ENCODE data around the gene DNM2.
A peak's percentile ranks its signal among the peaks of the same experiment; 100 is the strongest.

The DNM2 gene

DNA sequence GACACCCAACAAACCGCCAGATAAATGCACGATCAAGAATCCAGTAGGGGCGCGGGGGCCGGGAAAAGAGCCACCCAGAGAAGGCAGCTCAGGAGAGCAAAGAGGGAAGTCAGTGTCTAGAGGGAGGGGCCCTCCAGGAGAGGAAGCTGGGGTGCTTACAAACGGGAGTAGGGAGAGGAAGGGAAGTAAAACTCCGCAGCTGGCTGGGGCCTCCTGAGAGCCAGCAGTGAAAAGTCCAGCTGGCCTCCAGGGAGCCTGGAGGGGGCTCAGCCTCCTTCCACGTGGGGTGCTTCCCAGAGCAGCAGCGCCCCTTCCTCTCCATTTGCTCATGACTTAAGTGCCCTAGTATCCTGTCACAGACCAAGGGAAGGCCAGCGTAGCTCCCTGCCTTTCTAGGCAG is 66.4 kb downstream of the DNM2 start:
- DNase-seq = peak; percentile 76

DNA sequence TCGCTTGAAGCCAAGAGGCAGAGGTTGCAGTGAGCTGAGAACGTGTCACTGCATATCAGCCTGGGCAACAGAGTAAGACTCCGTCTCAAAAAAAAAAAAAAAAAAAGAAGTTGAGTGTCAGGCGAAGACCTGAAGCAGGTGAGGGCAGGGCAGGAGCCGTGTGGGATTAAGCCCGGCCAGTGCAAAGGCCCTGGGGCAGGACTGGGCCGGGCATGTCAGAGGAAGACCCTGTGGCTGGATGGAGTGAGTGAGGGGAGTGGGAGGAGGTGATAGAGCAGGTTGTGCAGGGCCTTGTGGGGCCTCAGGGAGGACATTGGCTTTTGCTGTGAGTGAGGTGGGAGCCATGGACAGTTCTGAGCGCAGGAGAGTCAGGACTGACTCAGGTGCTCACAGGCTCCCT is 70.3 kb downstream of the DNM2 start:
- DNase-seq = no peak

DNA sequence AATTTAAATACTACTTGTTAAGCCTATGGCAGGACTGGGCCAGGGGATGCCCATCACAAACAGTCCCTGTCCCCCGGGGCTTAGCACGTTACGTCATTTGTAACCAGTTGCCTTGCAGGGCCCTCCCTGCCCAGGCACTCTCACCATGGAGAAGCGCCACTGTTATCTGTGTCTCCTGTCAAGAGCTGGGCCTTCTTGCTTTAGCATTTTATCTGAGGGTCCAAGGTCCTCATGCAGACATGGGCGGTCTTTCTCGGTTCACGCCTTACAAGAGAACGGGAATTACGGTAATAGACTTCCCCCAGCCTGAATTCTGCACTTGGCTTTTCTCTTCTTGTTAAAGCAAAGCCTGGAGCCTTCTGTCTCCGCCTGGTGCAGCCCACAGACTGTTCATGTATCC is 72.0 kb downstream of the DNM2 start:
- DNase-seq = no peak

DNA sequence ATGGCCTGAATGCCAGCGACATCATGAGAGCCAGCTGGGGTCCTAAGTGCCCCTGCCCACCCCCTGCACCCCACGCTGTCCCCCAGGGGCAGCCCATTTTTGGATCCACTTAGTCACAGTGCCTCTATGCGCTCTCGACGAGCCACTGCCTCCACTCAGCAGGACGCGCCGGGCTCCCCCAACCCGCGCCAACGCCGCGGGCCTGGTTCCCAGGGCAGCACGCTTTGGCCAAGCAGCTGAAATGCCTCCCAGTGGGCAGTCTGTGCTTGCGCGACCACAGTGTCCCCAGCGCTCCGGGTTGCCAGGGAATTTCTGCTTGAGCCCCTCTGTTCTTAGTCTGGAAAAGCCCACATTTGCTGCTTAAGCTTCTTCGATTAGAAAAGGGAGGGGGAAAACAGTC is 78.8 kb downstream of the DNM2 start:
- DNase-seq = no peak

DNA sequence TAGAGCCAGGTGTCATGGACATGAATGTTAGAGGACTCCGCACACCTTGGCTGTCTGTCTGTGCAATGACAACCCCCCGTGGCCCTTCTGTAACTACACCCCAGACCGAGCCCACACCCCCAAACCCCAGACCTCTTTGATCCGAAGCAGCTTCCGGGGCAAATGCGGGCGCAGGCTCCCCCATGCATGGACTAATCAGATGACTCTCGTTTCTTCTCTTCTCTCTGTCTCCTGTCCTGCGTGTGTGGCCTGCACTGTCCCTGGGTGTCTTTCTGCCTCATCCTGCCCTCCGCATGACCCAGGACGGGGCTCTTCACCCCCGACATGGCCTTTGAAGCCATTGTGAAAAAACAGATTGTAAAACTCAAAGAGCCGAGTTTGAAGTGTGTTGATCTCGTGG is 79.2 kb downstream of the DNM2 start:
- no peak for DNase-seq

DNA sequence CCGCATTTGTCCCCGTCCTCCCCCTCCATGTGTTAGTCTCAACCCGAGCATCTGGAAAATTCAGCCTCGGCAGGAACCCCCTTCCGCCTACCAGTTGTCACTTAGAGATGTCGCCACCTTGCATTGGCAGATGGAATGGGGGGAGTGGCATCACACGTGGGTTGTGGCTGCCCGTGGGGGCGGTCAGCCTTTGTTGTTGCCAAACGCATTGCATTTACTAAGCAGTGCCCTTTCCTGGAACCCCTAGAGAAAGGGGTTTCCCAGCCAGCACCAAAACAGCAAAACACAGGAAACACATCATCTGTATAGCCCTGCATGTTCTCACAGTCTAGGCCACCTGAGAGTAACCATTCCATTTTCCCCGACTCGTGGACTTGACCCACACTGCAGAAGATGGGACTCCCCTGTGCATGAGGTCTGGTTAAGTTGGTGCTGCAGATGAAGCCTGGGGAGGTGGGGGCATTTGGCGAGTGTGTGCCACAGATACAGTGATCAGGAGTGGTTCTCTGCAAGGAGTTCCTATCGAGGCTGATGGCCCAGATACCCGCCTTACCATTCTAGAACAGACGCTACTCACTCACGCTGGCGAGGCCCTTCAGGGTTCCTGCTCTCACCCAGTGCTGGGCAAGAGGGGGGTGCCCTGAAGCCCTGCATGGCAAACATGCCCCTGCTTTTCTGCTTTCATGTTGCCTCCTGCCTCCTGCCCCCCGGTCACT is 79.8 kb downstream of the DNM2 start:
- DNase-seq = no peak

DNA sequence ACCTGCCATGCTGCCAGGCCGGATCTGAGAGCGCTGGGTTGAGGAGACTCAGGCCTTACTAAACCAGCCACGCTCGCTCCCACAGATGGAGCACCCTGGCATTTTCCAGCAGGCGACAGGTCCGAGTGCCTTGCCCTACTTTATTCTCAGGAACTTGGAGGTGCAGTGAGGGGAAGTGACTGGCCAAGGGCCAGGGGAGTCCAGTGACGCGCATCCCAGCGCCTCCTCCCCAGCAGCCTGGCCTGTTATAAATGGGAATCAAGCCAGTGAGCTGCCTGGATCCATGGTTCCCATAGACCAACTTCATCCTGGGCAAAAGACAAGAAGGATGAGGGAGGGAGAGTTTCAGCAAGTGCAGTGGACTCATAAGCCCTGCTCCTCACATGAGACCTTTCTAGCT is 82.6 kb downstream of the DNM2 start:
- DNase-seq = no peak

DNA sequence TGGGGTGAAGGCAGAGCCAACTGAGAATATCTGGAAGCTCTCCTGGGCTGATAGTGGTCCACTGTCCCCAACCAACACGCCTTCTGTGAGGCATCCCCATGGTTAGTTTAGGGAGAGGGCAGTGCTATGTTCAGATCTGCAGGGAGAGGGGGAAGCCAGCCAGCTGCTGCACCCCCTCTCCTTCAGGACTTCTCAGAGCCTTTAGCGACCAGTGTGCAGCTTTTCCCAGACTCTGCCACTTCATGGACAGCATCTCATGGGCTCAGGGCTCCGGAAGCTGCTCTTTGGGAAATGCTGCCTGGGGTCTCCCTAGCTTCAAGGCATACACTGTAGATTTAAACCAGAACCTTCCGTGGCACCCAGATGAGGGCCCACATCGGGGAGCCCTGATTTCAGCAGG is 84.6 kb downstream of the DNM2 start:
- DNase-seq = no peak

DNA sequence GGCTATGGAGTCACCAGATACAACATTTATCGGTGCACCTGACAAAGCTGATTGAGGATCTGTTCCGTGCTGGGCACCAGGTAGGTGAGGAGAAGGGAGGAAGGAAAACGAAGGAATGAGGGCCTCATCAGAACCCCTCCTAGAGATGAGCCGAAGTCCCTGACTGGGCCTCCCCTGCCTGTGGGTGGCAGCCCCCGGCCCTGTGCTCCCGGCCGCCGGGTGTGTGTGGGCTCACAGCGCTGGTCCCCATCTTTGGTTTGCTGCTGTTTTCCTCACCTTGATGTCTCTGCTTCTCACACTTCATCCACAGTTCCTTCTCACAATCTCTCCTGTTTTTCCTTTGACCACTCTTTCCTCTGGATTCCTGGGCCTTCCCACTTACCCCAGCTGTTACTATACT is 85.4 kb downstream of the DNM2 start:
- no peak for DNase-seq

DNA sequence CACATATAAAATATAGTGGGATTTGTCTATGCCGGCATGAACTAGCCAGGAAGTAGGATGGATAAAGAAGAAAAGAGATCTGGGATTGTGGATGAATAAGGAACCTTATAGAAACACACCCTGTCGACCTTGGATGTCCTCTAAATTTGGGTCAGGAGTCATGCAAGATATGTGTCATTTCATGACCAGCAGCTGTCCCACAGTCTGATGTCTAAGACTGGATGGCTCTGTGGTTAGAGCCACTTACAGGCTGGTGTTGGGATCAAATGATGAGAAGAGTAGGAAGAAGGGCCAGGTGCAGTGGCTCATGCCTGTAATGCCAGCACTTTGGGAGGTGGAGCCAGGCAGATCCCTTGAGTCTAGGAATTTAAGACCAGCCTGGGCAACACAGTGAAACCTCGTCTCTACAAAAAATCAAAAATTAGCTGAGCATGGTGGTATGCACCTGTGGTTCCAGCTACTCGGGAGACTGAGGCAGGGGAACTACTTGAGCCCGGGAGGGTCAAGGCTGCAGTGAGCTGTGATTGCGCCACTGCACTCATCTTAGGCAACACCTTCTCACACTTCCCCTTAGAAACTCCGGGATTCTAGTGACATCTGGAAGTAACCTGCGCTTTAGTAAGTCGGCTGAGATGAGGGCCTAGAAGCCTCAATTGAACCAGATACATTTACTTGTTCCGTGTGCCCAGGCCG is 87.3 kb downstream of the DNM2 start:
- peak; percentile 50 for DNase-seq

DNA sequence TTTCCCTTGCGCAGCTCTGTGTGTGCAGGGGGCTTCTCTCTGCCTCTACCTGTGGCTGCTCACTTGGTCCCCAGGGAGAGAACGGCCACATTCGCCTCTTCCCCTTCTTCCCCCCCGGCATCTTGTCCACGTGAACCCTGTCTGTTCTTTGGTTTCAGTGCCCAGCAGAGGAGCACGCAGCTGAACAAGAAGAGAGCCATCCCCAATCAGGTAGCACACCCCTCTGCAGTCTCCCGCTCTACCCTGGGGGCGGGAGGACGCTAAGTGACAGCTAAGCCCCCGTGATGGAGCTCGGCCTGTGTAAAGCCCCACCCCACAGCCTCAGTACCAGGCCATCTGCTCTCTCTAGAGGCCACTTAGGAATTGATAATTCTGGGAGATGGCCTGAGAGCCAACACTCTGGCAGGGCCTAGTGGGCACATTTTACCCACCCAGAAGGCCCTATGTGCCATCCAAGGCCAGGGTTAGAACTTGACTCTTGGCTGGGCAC is 87.9 kb downstream of the DNM2 start:
- DNase-seq = no peak

DNA sequence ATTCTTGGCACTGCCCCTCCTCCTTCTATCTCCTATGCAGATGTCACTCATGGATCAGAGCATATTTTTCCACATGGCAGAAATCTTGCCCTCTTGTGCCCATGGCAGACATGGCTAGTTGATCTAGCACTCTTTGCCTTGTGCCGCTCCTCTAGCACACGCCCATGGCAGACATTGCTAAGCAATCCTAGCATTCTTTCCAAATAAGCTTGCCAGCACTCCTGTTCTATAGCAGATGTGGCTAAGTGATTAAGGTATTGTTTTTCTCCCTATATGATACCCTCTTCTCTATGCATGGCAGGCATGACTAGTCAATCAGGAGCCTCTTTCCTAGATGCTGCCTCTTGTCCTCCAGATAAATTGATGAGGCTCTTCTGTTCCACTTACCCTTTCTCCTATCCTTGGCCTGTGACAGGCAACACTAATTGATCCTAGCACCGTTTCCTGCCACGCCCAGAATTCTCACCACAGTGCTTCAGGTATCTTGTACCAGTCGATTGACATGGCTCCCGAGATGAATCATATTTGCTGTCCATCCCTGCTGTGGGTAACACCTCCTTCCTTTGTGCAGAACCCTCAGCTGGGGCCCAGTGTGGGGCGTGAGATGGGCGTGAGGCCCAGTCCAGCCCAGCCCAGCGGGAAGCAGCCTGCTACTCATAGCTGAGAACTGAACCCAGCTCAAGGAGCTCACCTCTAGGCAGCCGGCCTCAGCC is 91.2 kb downstream of the DNM2 start:
- no peak for DNase-seq

DNA sequence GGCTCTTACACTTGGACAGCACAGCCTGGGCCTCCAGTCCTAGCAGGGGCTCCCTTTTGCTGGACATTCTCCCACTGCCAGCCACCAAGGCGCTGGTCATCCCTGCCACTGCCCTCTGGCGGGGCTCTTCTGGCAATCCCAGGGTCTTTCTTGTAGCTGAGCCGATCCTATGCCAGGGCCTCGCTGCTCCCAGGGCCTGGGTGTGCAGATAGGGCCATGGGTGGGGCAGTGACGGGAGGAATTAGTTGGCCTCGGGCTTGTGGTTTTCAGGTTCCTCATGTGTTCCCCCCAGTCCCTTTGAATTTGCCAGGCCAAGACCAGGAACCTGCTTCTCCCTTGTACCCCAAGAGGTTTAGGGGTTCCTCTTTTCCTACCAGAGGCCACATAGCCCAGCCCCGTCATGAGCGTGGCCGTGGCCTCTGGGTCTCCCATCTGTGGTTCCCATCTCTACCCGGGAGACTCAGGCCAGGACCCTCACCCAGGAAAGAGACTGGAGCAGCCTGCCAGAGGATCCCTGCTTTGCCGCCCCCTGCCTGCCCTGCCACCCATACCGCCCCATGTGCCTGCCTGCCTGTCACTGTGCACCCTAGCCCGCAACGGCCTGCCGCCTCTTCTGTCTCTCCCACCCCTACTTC is 91.9 kb downstream of the DNM2 start:
- DNase-seq = peak; percentile 1

DNA sequence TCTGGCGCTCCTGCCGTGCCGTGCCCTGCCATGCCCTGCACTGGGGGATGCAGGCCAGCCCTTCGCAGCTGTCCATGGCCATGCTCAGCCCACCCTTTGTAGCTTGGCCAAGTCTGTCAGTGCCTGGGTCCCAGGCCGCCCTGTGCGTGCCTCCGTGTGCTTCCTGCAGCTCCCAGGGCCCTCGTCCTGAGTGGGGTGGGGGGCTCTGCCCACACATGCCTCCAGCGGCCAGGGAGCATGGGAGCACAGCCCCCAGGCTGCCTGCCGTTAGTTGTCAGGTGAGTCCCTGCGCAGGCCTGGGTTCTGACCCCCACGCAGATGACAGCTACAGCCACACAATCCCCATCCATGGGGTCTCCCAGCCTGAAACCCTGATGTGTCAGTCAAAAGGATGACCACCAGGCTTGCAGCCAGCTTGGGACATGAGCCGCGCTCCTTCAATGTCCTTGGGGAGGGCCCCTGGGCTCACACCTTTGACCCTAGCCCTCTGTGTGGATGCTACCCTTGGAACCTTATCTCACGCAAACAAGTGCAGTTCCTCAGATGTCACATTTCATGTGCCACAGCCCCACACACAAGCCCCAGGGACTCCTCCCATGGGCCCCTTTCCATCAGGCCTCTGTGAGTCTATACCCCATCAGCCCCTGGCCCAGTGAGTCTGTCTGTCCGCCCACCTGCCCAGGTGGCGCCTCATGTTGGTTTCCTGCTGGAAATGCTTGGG is 93.7 kb downstream of the DNM2 start:
- DNase-seq = no peak

DNA sequence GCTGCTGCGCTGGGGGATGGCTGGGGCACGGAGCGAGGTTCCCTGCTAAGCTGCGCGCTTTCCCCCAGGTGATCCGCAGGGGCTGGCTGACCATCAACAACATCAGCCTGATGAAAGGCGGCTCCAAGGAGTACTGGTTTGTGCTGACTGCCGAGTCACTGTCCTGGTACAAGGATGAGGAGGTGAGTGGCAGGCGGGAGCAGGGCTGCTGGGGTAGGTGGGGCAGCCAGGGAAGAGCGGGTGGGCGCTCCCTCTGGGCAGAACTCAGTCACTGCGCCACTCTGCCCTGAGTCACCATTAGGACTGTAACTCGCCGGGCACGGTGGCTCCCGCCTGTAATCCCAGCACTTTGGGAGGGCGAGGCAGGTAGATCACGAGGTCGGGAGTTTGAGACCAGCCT is 94.3 kb downstream of the DNM2 start:
- no peak for DNase-seq

DNA sequence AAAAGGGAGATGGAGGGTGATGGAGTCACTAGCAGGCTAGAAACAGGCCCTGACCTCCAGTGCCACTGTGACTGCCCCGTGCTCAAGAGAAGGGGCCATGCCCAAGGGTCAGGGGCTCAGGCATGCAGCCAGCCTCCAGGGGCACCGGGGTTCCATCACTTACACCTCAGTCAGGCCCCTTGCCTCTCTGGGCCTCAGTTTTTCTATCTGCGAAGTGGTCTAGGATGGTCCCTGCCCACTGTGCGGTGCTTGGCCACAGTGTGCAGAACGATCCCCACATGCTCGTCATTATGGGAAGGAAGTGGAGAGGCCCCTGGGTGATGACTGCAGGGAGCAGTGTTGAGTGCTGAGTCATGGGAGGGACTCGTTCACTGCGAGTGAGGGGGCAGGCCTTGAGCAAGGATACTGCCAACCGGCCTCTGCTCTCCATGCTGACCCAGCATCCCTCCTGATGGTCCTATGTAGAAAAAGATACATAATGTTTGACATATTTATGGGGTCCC is 95.1 kb downstream of the DNM2 start:
- peak; percentile 88 for DNase-seq

DNA sequence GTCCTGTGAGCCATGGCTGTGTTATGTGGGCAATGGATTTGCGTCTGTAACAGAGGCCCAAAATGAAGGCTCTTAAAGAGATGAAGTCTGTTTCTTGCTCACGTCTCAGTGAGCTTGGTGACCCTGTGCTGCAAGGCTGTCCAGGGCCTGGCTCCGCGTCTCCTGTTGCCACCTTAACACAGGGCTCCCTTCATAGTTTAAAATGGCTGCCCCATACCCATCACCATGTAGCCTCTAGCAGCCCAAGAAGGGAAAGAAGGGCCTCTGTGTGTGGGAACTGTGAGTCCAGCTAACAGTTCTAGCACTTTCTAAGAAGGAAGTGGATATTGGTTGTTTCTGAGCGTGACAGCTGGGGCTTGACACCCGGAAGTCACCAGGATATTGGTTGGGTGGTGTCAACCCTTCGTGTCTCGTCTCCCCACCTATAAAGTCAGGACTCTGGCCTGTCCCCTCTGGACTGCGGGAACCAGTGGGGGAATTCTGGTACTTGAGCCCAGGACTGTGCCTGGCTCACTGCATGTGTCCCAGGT is 97.2 kb downstream of the DNM2 start:
- no peak for DNase-seq

DNA sequence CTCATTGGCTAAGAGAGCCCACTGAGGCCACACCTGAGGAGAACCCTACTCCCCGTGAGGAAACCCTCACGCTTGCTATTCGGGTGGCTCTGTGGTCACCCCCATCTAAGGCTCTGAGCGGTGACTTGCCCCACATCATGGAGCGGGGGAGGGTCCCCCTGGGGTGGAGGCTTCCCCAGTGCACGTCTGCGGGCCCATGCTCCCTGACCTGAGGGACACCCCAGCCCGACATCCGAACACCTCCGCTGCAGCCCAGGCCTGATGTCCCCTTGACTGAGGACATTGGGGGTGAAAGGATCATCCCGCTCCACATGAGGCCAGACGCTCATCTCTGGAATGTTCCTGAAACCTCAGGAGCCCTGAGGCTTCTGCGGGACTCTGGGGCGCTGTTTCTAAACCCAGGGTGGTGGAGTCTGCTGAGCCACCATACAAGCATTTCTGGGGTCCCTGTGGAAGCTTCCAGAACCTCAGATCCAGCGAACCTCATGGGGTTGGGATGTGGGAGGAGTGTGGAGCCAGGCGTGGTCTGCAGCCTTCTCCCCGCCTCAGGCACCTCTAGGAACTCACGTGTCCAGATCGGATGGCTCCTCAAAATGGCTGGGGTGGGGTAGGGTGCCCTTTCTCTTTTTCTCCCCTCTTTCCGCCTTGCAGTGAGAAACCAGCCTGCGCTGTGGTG is 98.2 kb downstream of the DNM2 start:
- no peak for DNase-seq

DNA sequence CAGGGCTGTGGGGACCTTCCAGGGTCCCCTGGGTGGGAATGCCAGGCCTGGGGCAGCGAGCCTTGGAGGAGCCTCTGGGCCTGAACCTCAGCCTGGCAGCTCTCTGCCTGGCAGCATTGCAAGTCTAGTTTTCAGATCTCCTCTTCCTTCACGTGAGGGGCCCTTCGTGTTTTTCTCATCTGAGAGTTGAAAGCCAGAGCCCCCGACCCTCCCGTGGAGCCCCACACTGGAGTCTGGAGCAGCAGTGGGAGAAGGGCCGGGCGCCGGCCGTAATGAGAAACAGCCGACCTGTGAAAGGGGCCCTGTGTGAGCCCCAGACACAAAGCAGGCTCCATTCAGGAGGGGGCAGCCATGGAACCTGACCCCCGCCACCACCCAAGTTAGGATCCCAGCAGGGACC is 98.8 kb downstream of the DNM2 start:
- no peak for DNase-seq

DNA sequence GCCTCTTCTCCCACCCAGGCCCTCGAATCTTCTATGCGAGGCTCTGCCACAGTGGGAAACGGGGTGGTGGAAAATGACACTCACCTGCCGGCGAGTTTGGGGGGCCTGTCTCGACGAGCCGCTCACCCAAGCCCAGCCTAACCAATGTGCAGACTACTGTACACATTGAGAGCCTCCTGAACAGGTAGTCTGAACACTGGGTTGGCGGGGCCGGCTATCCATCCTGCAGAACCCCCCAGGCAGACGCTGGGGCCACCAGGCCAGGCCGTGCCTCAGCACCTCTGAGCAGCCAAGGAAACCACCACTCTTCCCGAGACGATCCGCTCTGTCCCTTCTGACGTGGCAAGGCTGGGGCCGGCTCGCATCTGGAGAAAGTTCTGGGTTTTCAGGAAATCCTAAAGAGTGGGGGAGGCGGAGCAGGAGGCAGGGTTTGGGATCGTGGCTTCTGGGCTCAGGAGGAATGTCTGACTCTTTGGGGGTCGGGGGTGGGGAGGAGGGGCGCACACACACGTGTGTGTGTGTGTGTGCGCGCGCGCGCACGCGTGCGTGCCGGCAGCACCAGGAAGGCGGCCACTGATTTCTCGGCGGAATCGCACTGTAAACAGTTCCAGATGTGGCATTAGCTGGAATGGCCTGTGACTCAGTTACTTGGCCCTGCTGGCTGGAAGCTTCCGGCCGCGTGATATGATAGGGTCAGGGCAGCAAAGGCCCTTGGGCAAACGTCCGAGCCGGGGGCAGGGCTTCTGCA is 99.6 kb downstream of the DNM2 start:
- no peak for DNase-seq
